Measurements from ENCODE around the gene PTX4.
A peak's percentile ranks its signal among the peaks of the same experiment; 100 is the strongest.
"Not testable (repeated sequence)": the region's sequence is repeated elsewhere in the genome, so short reads cannot be mapped to it uniquely, and the experiment has no call there.

PTX4 gene

GRCh38 chr16:1478937-1479336, 9.8 kb downstream of the PTX4 start:
- not testable (repeated sequence) for DNase-seq

- no peak for DNase-seq
These were observed 11.7 kb downstream of the PTX4 start for GRCh38 chr16:1477033-1477432.

GRCh38 chr16:1475552-1476114, 13.1 kb downstream of the PTX4 start:
- no peak for DNase-seq

- peak; percentile 67 for DNase-seq
These were observed 13.8 kb downstream of the PTX4 start, which contains the start of gene CLCN7 for GRCh38 chr16:1474796-1475551. Gene CLCN7, minus strand, starts transcription at chr16:1475028. Its CDS starts 54 bp downstream, at chr16:1474974.

GRCh38 chr16:1474082-1474795, 14.5 kb downstream of the PTX4 start:
- no peak for DNase-seq

- DNase-seq: no peak
These were observed 15.8 kb downstream of the PTX4 start for GRCh38 chr16:1472974-1473373.

GRCh38 chr16:1471569-1472194, 17.1 kb downstream of the PTX4 start:
- peak; percentile 31 for DNase-seq

GRCh38 chr16:1470481-1471251, 18.1 kb downstream of the PTX4 start:
- peak; percentile 90 for DNase-seq

- peak; percentile 94 for DNase-seq
These were observed 19.0 kb downstream of the PTX4 start for GRCh38 chr16:1469693-1470201.

GRCh38 chr16:1469141-1469540, 19.6 kb downstream of the PTX4 start:
- not testable (repeated sequence) for DNase-seq

- peak; percentile 38 for DNase-seq
These were observed 20.3 kb downstream of the PTX4 start for GRCh38 chr16:1468426-1468810.

GRCh38 chr16:1466968-1467521, 21.7 kb downstream of the PTX4 start:
- peak; percentile 11 for DNase-seq

- DNase-seq: no peak
These were observed 22.7 kb downstream of the PTX4 start for GRCh38 chr16:1466054-1466453.

GRCh38 chr16:1465567-1465915, 23.2 kb downstream of the PTX4 start:
- no peak for DNase-seq

GRCh38 chr16:1464894-1465566, 23.7 kb downstream of the PTX4 start:
- DNase-seq: no peak

GRCh38 chr16:1464196-1464893, 24.4 kb downstream of the PTX4 start:
- DNase-seq: no peak

GRCh38 chr16:1461146-1461545, 27.6 kb downstream of the PTX4 start:
- no peak for DNase-seq

GRCh38 chr16:1460602-1461138, 28.1 kb downstream of the PTX4 start:
- no peak for DNase-seq

- DNase-seq: no peak
These were observed 28.8 kb downstream of the PTX4 start for GRCh38 chr16:1459967-1460366.

- DNase-seq: no peak
These were observed 29.8 kb downstream of the PTX4 start for GRCh38 chr16:1458977-1459341.

Data from MV-4-11 (cell line).